WTC11 (cell line): ENCODE data around the gene TEAD1. TPM values are rescaled to one million over a fixed set of nuclear protein-coding genes. Genes with fewer than 3 reads are reported as not detected.

Experiments
- ATAC-seq: fragments of 200-7000 bp; cut with Tn5 transposase; 2 replicates; pipeline ENCODE4 v1.10.0; 2021; ENCODE audit warnings: mild to moderate bottlenecking, moderate library complexity
- CTCF ChIA-PET: fragments of 300-600 bp; sonication (Branson Sonifier 250); formaldehyde crosslinking; loops from one replicate; lab custom pipeline; 2021; ENCODE audit warnings: antibody characterized with exemption; lab: Charles Lee
- POLR2A ChIA-PET: fragments of 350-600 bp; sonication (Branson Sonifier 250); formaldehyde crosslinking; loops from one replicate; lab custom pipeline; 2021; ENCODE audit warnings: antibody characterized with exemption; lab: Charles Lee
- DNase-seq: peaks from one replicate; pipeline ENCODE4 v3.0.0; 2021; ENCODE audit warnings: low spot score
- H3K27ac Mint-ChIP-seq: 2 replicates; pipeline ENCODE4 v1.8.0; 2021; ENCODE audit warnings: mixed read lengths
- H3K27me3 Mint-ChIP-seq: 2 replicates; pipeline ENCODE4 v1.8.0; 2021; ENCODE audit warnings: low read depth, mild to moderate bottlenecking, moderate library complexity, mixed read lengths
- H3K36me3 Mint-ChIP-seq: 2 replicates; pipeline ENCODE4 v1.8.0; 2021; ENCODE audit warnings: mixed read lengths
- H3K4me1 Mint-ChIP-seq: 2 replicates; pipeline ENCODE4 v1.8.0; 2022; ENCODE audit warnings: mixed read lengths
- H3K4me3 Mint-ChIP-seq: 2 replicates; pipeline ENCODE4 v1.8.0; 2021; ENCODE audit warnings: mild to moderate bottlenecking, moderate library complexity, mixed read lengths
- H3K9me3 Mint-ChIP-seq: 2 replicates; pipeline ENCODE4 v1.8.0; 2021; ENCODE audit warnings: mixed read lengths
- AFF4 ChIP-seq: sonication (generic); formaldehyde crosslinking; IDR thresholded peaks from 2 replicates; pipeline ENCODE4 v1.8.1; 2023; ENCODE audit warnings: mild to moderate bottlenecking, missing genetic modification reagents, borderline replicate concordance
- ARID4B ChIP-seq: sonication (generic); formaldehyde crosslinking; IDR thresholded peaks from 2 replicates; pipeline ENCODE4 v1.8.0; 2023; ENCODE audit warnings: missing genetic modification reagents, mild to moderate bottlenecking, borderline replicate concordance
- ATF1 ChIP-seq: sonication (generic); formaldehyde crosslinking; IDR thresholded peaks from 2 replicates; pipeline ENCODE4 v1.8.1; 2023; ENCODE audit warnings: mild to moderate bottlenecking, moderate library complexity, missing genetic modification reagents
- CDX4 ChIP-seq: fragments of 250-450 bp; sonication (Bioruptor Pico); IDR thresholded peaks from 2 replicates; pipeline ENCODE4 v1.9.0; 2021; ENCODE audit warnings: moderate library complexity, mild to moderate bottlenecking, inconsistent platforms, borderline replicate concordance
- ETV6 ChIP-seq: sonication (generic); formaldehyde crosslinking; IDR thresholded peaks from 2 replicates; pipeline ENCODE4 v1.8.1; 2022; ENCODE audit warnings: mild to moderate bottlenecking, missing genetic modification reagents
- FOXP1 ChIP-seq: sonication (generic); formaldehyde crosslinking; IDR thresholded peaks from 2 replicates; pipeline ENCODE4 v1.8.0; 2022; ENCODE audit warnings: missing genetic modification reagents, mild to moderate bottlenecking, moderate library complexity, borderline replicate concordance
- GRHL2 ChIP-seq: fragments of 250-450 bp; sonication (Bioruptor Pico); IDR thresholded peaks from 2 replicates; pipeline ENCODE4 v1.8.0; 2022; ENCODE audit warnings: mild to moderate bottlenecking, moderate library complexity; ENCODE audit not compliant: insufficient replicate concordance, severe bottlenecking
- IRF2 ChIP-seq: sonication (generic); formaldehyde crosslinking; IDR thresholded peaks from 2 replicates; pipeline ENCODE4 v1.8.0; 2022; ENCODE audit warnings: low read depth, missing genetic modification reagents, borderline replicate concordance
- JAZF1 ChIP-seq: fragments of 250-450 bp; sonication (Bioruptor Pico); IDR thresholded peaks from 2 replicates; pipeline ENCODE4 v1.9.0; 2021; ENCODE audit warnings: moderate library complexity, mild to moderate bottlenecking, inconsistent platforms
- NFE2L1 ChIP-seq: sonication (generic); formaldehyde crosslinking; IDR thresholded peaks from 2 replicates; pipeline ENCODE4 v1.8.1; 2023; ENCODE audit warnings: missing genetic modification reagents
- NFYB ChIP-seq: sonication (generic); formaldehyde crosslinking; conservative IDR thresholded peaks from 2 replicates; pipeline ENCODE4 v1.8.0; 2022; ENCODE audit warnings: low read depth, missing genetic modification reagents
- TP53 ChIP-seq: sonication (generic); formaldehyde crosslinking; IDR thresholded peaks from 2 replicates; pipeline ENCODE4 v1.8.1; 2023; ENCODE audit warnings: mild to moderate bottlenecking, missing genetic modification reagents
- USF2 ChIP-seq: sonication (generic); formaldehyde crosslinking; IDR thresholded peaks from 2 replicates; pipeline ENCODE4 v1.8.1; 2023; ENCODE audit warnings: mild to moderate bottlenecking, missing genetic modification reagents, moderate library complexity
- ZNF138 ChIP-seq: sonication (generic); formaldehyde crosslinking; conservative IDR thresholded peaks from 2 replicates; pipeline ENCODE4 v1.8.1; 2022; ENCODE audit warnings: mild to moderate bottlenecking, moderate library complexity, missing genetic modification reagents
- ZNF423 ChIP-seq: fragments of 250-450 bp; sonication (Bioruptor Pico); IDR thresholded peaks from 2 replicates; pipeline ENCODE4 v2.1.2; 2022; ENCODE audit warnings: mild to moderate bottlenecking, moderate library complexity
- total RNA-seq: library from RNA; stranded (reverse); gene quantifications from 3 replicates; pipeline ENCODE4 v1.2.3, GENCODE V29; 2021
- TF ChIP-seq, protein P1 (sequence below): sonication (generic); formaldehyde crosslinking; IDR thresholded peaks from 2 replicates; pipeline ENCODE4 v1.8.0; 2023; ENCODE audit warnings: missing genetic modification reagents
- TF ChIP-seq, protein P2 (sequence below): sonication (generic); formaldehyde crosslinking; conservative IDR thresholded peaks from 2 replicates; pipeline ENCODE4 v1.8.1; 2022; ENCODE audit warnings: mild to moderate bottlenecking, missing genetic modification reagents
- TF ChIP-seq, protein P3 (sequence below): fragments of 250-450 bp; sonication (Bioruptor Pico); IDR thresholded peaks from 2 replicates; pipeline ENCODE4 v2.1.2; 2022; ENCODE audit warnings: mild to moderate bottlenecking, moderate library complexity

Gene TEAD1
- total RNA-seq, 1 experiment from 2014 or later, result 79.9 TPM

DNA sequence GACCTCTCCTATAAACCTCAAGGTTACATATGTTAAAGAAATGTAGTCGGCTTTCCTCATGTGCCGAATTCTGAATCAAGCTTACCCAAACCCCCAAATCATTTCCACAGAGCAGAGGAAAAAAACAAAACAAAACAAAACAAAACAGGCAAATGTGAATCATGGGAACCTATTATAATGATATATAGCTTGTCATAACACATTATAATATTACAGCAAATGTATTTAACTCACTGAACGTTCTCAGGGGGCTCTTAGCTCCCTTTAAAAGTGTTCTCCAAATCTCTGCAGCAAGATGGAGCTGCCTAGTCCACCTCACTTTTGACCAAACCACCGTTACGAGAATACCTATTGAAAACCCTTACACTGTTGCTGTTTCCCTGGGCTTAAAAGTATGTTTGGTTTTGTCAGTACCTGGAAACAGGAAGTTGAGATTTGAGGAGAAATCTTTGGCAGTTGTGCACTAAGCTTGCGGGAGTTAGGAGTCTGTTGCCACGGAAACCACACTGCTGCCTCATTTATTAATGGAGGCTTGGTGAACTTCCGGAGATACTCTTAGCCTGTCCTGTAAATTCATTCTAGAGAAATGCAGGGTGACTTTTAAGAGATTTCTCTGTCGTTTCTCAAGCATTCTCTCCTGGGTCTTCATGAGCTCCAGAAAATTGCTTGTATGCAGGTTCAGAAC lies 167.9 kb downstream of the TEAD1 start:
- DNase-seq (no peak), ATAC-seq (no peak; the same call in 1 of the 2 replicates)
- TF ChIP-seq AFF4 (no peak), GRHL2 (CRISPR knock-in tag) (no peak), FOXP1 (no peak), CDX4 (CRISPR knock-in tag) (no peak), ZNF138 (no peak), NFYB (no peak), ATF1 (CRISPR knock-in tag) (no peak), JAZF1 (CRISPR knock-in tag) (no peak), NFE2L1 (no peak), ARID4B (CRISPR knock-in tag) (no peak), IRF2 (CRISPR knock-in tag) (no peak), ZNF423 (CRISPR knock-in tag) (no peak), USF2 (no peak), TP53 (CRISPR knock-in tag) (no peak), ETV6 (CRISPR knock-in tag) (no peak)
- TF ChIP-seq, protein P1, sequence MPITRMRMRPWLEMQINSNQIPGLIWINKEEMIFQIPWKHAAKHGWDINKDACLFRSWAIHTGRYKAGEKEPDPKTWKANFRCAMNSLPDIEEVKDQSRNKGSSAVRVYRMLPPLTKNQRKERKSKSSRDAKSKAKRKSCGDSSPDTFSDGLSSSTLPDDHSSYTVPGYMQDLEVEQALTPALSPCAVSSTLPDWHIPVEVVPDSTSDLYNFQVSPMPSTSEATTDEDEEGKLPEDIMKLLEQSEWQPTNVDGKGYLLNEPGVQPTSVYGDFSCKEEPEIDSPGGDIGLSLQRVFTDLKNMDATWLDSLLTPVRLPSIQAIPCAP, result no peak
- TF ChIP-seq, protein P2, sequence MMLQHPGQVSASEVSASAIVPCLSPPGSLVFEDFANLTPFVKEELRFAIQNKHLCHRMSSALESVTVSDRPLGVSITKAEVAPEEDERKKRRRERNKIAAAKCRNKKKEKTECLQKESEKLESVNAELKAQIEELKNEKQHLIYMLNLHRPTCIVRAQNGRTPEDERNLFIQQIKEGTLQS (CRISPR knock-in tag), result no peak
- TF ChIP-seq, protein P3, sequence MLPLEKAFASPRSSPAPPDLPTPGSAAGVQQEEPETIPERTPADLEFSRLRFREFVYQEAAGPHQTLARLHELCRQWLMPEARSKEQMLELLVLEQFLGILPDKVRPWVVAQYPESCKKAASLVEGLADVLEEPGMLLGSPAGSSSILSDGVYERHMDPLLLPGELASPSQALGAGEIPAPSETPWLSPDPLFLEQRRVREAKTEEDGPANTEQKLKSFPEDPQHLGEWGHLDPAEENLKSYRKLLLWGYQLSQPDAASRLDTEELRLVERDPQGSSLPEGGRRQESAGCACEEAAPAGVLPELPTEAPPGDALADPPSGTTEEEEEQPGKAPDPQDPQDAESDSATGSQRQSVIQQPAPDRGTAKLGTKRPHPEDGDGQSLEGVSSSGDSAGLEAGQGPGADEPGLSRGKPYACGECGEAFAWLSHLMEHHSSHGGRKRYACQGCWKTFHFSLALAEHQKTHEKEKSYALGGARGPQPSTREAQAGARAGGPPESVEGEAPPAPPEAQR (CRISPR knock-in tag), result no peak
- ChIA-PET POLR2A (interaction anchor here (0.9 to 1.3 kb wide), 2 partner anchors 22 to 465 kb away, joined by 3 read pairs; partner anchors contain the start of gene PARVA), CTCF (interaction anchor here (0.6 to 1.7 kb wide), 8 partner anchors 27 to 554 kb away, joined by 3 to 10 read pairs (median 4); no protein-coding TSS in a partner anchor)
- no peak overlapping the region for H3K4me3 Mint-ChIP-seq
- H3K27ac Mint-ChIP-seq, result peak overlapping the region; percentile 73
- H3K27me3 Mint-ChIP-seq, result no peaks in the 10 kb centered on the region
- peaks cover 72% of the 10 kb centered on the region for H3K4me1 Mint-ChIP-seq
- no peaks in the 10 kb centered on the region for H3K36me3 Mint-ChIP-seq
- peaks cover 5% of the 10 kb centered on the region; the same call in 1 of the 2 replicates for H3K9me3 Mint-ChIP-seq
